ENCODE data around the gene ACOX3.

DNA sequence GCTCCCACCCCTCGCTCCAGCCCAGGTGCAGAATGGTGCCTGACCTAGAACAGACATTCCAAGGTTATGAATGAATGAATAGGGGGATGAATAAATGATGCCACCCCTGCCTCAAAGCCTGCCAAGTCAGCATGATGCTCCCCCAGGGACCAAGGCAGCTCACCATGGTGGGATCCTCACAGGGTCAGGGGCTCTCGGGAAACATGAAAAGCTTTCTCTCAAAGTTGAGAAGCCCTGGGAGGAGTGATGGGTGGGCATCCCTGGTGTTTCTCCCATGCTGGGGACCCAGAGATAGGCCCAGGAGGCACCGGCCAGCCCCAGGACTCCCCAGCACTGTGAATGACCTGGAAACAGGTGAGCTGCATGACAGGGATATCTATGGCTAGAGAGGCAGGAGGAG, 112.1 kb downstream of the ACOX3 start:
- TF ChIP-seq, protein P1, sequence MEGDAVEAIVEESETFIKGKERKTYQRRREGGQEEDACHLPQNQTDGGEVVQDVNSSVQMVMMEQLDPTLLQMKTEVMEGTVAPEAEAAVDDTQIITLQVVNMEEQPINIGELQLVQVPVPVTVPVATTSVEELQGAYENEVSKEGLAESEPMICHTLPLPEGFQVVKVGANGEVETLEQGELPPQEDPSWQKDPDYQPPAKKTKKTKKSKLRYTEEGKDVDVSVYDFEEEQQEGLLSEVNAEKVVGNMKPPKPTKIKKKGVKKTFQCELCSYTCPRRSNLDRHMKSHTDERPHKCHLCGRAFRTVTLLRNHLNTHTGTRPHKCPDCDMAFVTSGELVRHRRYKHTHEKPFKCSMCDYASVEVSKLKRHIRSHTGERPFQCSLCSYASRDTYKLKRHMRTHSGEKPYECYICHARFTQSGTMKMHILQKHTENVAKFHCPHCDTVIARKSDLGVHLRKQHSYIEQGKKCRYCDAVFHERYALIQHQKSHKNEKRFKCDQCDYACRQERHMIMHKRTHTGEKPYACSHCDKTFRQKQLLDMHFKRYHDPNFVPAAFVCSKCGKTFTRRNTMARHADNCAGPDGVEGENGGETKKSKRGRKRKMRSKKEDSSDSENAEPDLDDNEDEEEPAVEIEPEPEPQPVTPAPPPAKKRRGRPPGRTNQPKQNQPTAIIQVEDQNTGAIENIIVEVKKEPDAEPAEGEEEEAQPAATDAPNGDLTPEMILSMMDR (optimal IDR thresholded peaks at IDR 0.05 in 1 of 3, IDR thresholded peaks at IDR 0.05 in 1 of 3, conservative IDR thresholded peaks at IDR 0.05 in 1 of 3; ENCODE audit: extremely low read depth in 1 of 3, insufficient read depth in 2 of 3, low read length in 3 of 3): no peak
- no peak for TF ChIP-seq EZH2 (IDR thresholded peaks at IDR 0.05; ENCODE audit: low read length)

Data from keratinocyte (primary cell).